ENCODE data around the gene SLCO2B1. TPM values are rescaled to one million over a fixed set of nuclear protein-coding genes. Genes with fewer than 3 reads are reported as not detected.

Gene SLCO2B1
- total and polyA plus RNA-seq, 2 of the 8 experiments (the other 6 are each of a cell fraction or from before 2014, with no cell fraction given): 0.03 TPM; not detected in 1

DNA sequence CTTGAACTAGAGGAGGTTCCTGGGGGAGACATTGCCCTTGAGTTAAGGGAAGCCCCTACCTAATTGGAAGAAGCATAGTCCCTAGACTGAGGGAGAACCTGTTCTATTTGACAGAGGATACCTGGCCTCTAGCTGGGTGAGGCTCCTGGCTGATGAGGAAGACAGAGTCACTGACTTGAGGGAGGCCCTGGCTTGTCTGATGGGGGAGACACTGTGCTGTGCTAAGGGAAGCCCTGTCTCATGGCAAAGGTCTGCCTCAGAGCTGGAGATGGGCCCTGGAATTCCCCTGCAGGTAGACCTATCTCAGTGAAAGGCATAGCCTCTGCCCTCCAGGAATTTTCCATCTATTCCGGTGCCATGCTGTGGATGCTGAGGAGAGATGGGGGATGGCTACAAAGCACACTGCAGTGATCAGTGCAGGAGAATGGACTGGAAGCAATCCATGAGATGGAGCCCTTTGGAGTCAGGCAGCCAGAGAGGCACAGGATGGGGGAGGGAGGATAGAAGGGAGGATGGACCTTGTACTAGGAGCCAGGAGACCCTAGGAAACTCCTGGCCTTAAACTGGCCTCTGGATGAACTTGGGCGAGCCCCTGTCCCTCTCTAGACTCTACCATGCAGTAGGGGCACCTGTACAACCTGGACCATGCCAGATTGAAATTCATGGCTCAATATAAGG, 39.9 kb downstream of the SLCO2B1 start (continued):
- TF ChIP-seq RAD21 (IDR thresholded peaks at IDR 0.05 in 1 of 2, conservative IDR thresholded peaks at IDR 0.05 in 1 of 2; ENCODE audit: low read depth in 2 of 2, low read length in 2 of 2): no peak
- no peak for TF ChIP-seq ASH2L (IDR thresholded peaks at IDR 0.05; ENCODE audit: low read length)
- TF ChIP-seq TCF12 (IDR thresholded peaks at IDR 0.05; ENCODE audit: low read depth, low read length): no peak
- TF ChIP-seq KDM4A (IDR thresholded peaks at IDR 0.05; ENCODE audit: low read depth, low read length, severe bottlenecking): no peak
- TF ChIP-seq POLR2A (IDR thresholded peaks at IDR 0.05; ENCODE audit: control extremely low read depth in 1 of 2, low read depth in 2 of 2, low read length in 2 of 2): no peak

Data from H1 (cell line).